ENCODE measurements around the gene ZNF211.

Gene ZNF211

DNA sequence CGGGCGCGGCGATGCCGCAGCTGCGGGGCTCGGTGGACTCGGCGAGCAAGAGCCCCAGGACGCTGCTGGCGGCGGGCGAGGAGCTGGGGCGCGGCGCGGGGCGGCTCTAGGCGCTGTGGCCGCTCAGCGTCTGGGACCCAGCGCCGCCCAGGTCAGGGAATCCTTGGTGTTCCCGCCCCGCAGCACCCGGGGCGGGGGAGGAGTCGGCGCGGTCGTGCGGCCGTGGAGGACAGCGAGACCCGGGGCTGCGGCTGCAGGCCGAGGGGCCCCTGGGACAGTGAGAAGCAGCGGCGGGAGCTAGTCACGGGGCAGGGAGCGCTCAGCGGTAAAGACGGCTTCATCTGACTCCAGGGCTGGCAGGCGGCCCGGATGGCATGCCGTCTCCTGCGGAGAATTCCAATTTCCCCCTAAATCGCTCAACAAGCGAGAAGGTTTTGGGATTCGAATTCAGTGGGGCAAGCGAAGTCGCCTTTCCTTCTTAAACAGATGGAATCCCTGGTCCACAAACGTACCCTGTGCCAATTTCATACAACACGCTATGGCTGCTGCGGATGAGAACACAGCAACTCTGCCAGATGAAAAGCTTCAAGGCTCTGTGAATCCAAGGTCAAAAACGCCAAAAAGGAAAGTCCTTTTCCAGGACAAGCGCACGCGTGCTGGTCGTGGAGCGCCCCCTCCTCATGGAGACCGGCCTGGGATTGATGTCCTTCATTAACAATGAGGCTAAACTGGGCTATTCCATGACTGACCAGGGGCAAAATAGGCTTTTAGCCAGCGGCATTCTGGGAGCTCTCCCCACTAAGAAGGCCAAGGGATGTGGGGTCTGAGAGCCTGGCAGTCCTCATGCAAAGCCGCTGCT is 31.5 kb downstream of the ZNF211 start:
- no peak for DNase-seq

DNA sequence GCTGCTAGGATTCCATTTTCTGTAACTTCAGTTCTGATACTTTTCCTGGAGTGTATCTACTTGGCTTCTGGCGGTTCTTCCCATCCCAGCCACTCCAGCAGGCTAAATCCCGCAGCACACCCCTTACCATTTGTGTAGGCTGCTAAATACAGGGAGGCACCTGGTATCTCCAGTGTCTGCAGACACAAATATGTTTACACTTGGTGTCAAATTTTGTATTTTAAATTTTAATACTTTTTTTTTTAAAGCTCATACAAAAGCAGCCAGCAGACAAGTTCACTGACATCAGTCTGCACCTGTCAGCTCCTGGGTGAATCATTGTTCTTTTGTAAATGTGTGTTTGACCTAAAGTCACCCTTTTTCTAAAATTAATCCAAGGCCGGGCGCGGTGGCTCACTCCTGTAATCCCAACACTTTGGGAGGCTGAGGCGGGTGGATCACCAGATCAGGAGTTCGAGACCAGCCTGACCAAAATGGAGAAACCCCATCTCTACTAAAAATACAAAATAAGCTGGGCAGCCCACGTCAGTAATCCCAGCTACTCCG is 32.4 kb downstream of the ZNF211 start:
- no peak for DNase-seq

DNA sequence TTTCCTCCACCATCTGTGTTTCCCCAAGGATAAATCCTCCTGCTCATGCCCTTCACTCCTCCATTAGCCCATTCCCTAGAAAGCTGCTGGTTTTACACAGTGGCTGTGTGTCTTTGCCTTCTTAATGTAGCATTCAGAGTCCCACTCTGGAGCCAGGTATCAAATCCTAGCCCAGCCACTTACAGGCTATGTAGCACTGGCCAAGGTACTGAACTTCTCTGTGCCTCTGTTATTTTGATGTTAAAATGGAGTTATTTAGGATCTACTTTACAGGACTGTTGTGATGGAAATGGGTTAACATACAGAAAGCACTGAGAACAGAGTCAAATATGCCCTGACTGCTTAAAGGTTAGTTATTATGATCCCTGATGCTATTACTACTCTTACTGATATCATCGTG is 34.3 kb downstream of the ZNF211 start:
- DNase-seq, result no peak

DNA sequence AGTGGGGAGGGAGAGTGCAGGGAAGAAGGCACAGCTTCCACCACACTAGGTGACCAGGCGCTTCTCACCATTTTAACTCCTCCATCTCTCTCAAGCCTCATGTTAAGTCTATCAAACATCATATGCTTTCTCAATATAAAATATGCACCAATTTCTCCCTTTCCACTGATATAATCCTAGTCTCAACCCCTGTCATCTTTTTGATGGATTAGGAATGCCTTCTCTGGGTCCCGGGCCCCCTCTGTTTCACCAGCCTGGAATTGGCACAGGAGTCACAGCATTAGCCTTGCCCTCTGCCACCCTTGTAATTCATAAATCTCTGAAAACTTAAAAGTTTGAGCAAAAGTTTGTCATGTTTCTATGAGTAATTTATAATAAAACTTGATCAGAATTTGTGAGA is 35.7 kb downstream of the ZNF211 start, which contains the start of gene ZSCAN4:
Gene ZSCAN4, plus strand, starts transcription at position 301 of the 400 bp plus-strand sequence. CDS start 7,211 bp downstream, outside the sequence.
- no peak for DNase-seq

DNA sequence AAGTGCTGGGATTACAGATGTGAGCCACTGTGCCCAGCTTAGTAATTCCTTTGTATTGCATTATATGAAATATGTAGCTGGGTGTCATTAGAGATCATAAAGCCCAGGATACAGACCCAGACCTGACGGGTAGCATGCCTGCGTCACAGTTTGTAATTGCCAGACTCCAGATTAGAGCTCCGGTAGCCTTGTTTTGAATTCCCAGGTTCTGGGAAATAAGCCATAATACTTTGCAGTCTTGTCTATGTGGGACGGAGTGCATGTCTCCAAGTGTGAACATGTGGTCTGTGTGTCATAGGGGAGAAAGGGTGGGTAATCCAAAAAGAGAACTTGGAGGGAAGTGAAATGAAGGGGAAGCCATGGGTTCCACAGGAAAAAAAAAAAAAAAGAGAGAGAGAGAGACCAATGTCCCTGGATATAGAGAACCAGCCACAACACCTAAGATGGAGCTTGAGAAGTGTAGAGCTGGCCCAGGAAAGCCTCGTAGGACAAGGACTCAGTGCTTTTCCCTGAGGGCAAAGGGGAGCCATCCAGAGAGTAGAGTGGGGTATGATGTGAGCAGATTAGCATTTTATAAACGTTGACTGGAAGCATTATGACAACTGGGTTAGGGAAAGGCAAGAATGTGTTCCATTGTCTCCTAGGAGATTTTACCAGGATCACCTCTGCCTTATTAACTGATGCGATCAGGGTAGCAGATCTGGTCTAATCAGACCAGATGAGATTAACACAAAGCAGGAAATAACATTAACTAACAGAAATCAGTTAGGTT is 38.3 kb downstream of the ZNF211 start:
- no peak for DNase-seq

DNA sequence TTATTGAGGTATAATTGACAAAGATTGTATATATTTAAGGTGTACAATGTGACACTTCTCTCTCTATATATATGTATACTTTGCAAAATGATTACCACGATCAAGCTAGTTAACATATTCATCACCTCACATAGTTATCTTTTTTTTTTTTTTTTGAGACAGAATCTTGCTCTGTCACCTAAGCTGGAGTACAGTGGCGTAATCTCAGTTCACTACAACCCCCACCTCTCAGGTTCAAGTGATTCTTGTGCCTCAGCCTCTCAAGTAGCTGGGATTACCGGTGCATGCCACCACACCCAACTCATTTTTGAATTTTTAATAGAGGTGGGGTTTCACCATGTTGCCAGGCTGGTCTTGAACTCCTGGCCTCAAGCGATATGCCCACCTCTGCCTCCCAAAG is 39.5 kb downstream of the ZNF211 start:
- no peak for DNase-seq

DNA sequence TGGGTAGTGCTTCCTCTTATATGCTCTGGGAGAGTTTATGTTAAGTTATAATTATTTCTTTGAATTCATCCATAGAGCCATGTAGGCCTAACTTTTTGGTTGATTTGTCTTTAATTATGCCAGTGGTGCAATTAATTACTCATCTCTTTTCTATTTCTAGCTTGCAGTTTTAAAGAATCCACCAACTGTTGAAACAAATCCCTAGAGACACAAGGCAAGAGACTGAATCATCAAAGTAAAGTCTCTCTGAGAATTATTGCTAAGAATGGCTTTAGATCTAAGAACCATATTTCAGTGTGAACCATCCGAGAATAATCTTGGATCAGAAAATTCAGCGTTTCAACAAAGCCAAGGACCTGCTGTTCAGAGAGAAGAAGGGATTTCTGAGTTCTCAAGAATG is 42.9 kb downstream of the ZNF211 start:
- DNase-seq, result no peak

DNA sequence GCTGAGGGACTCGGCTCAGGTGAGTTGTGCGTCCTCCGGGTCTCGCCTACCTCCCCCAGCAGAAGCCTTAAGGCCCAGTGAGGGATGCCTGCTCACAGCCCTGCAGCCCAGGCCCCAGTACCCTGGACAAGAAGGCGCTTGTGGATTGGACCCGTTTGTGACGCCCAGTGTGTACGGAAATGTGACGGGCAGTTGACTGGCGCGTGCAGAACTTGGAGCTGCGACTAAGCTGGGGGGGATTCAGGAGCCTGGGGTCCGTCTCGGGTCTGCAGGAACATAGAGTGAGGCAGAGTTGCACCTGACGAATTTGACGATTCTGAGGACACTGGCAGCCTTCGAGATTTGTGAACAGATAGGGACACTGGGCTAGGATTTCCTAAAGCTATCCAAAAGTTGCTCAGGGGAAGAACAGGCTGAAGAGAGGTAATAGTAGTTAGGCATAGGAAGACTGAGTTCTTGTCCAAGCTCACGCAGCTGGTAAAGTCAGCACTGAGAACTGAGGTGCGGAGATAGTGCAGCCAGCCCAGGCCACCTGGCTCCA is 49.3 kb downstream of the ZNF211 start:
- DNase-seq, result no peak

DNA sequence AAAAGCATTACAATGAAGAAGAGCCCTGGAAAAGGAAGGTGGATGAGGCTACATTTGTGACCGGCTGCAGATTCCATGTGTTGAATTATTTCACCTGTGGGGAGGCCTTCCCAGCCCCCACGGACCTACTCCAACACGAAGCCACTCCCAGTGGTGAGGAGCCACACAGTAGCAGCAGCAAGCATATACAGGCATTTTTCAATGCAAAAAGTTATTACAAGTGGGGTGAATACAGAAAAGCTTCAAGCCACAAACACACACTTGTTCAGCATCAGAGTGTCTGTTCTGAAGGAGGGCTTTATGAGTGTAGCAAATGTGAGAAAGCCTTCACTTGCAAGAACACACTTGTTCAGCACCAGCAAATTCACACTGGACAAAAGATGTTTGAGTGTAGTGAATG is 53.8 kb downstream of the ZNF211 start:
- DNase-seq, result no peak

DNA sequence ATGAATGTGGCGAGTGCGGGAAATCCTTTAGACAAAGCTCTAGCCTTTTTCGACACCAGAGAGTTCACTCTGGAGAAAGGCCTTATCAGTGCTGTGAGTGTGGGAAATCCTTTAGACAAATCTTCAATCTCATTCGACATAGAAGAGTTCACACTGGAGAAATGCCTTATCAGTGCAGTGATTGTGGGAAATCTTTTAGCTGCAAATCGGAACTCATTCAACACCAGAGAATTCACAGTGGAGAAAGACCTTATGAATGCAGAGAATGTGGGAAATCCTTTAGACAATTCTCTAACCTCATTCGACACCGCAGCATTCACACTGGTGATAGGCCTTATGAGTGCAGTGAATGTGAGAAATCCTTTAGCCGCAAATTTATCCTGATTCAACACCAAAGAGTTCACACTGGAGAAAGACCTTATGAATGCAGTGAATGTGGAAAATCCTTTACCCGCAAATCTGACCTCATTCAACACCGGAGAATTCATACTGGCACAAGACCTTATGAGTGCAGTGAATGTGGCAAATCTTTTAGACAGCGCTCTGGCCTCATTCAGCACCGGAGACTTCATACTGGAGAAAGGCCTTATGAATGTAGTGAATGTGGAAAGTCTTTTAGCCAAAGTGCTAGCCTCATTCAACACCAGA is 54.5 kb downstream of the ZNF211 start:
- no peak for DNase-seq

DNA sequence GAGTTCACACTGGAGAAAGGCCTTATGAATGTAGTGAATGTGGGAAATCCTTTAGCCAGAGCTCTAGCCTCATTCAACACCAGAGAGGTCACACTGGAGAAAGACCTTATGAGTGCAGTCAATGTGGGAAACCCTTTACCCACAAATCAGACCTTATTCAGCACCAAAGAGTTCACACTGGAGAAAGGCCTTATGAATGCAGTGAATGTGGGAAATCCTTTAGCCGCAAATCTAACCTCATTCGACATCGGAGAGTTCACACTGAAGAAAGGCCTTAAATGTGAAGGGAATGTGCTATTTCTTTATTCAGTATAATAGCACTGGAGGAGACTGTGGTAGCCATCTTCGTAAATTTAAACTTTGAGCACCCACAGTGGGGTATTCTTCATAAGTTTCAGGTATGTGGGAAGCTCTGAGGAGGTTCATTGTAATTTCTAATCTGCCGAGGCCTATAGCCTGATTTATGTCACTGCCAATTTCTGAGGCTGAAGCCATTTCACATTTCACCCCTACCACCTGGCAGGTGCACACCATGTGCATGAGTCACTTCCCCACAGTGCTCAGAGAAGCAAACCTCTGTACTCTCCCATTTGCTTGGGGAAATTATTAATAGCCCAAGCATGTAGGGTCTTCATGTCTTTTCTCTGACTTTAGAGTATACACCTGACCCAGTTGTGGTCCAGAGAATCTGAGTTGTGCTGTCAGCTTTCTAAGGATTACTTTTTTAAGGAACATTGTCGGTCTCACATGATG is 55.2 kb downstream of the ZNF211 start:
- DNase-seq, result no peak

DNA sequence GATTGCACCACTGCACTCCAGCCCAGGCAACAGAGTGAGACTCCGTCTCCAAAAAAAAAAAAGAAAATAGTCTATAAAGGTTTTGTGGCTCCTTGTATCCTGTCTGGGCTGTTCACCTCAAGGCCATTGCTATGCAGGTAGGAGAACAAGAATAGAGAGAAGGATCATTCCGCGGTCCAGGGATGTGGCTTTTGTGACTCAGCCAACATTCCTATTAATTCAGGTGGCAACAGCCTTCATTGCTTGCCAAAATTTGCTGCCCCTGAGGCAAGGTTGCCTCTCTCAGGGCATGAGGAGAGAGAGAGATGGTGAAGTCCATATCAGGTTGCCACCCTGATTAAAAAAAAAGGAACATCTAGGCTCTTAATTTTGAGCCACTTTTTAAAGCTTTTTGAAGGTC is 56.8 kb downstream of the ZNF211 start:
- no peak for DNase-seq
